ENCODE measurements around the gene TAPBP. TPM values are rescaled to one million over a fixed set of nuclear protein-coding genes. Genes with fewer than 3 reads are reported as not detected.

TAPBP gene
- total RNA-seq, 4 donors from 2014 or later, result 68.1 to 101 (median 77.0) TPM

DNA sequence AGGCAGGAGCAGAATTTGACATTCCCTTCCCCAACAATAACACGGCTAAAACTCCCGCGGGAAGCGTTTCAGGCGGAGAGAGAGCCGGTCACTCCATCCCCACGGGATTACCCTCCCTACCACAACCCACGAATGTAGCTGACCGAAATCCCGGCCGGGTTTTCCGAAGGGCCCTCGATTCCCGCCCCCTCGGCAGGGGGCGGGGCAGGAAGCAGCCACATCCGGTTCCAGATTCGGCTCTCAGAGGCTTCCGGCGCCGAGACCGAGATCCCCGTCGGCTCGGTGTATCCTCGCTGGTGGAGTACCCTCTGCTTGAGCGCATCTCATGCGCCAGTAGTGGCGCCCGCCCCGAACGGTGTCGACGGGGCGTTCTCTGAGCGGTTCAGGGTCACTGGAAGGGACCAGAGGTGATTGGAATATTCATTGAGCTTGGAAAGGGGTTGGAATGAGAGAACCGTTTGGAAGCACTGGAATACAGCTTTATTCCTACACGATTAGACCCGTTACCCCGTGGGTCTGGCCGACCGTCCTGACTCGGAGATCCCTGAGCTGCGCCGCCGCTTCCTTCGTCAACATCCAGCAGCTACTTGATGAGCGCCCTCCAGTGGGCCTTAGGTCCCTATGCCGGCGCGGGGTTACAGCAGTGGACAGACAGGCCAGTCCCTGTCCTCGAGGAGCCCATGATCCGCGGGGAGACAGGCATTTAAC, 14.5 kb downstream of the TAPBP start:
- H3K9me3 ChIP-seq, result no peaks in the 10 kb centered on the region
- H3K27me3 ChIP-seq, result no peaks in the 10 kb centered on the region
- peak overlapping the region; percentile 77 to 93 (median 82) for H3K4me3 ChIP-seq
- peak; percentile 71 for DNase-seq
- intact Hi-C loops (cut with DNase I), result no loop called here
- TF ChIP-seq, protein P1, sequence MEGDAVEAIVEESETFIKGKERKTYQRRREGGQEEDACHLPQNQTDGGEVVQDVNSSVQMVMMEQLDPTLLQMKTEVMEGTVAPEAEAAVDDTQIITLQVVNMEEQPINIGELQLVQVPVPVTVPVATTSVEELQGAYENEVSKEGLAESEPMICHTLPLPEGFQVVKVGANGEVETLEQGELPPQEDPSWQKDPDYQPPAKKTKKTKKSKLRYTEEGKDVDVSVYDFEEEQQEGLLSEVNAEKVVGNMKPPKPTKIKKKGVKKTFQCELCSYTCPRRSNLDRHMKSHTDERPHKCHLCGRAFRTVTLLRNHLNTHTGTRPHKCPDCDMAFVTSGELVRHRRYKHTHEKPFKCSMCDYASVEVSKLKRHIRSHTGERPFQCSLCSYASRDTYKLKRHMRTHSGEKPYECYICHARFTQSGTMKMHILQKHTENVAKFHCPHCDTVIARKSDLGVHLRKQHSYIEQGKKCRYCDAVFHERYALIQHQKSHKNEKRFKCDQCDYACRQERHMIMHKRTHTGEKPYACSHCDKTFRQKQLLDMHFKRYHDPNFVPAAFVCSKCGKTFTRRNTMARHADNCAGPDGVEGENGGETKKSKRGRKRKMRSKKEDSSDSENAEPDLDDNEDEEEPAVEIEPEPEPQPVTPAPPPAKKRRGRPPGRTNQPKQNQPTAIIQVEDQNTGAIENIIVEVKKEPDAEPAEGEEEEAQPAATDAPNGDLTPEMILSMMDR (IDR thresholded peaks at IDR 0.05), result peak; percentile 52 to 83 (median 73)
- TF ChIP-seq POLR2A (IDR thresholded peaks at IDR 0.05), result peak in 2 of 4 donors; percentile 74
- H3K4me1 ChIP-seq, result peaks cover 15 to 64% (median 30%) of the 10 kb centered on the region in 3 donors
- peak overlapping the region; percentile 93 to 100 (median 98) for H3K27ac ChIP-seq
- 0% methylated on average over 3 to 35 of the region's 54 CpGs for WGBS, 2 donors
- H3K36me3 ChIP-seq, result peaks cover 21 to 59% (median 33%) of the 10 kb centered on the region in 3 donors

DNA sequence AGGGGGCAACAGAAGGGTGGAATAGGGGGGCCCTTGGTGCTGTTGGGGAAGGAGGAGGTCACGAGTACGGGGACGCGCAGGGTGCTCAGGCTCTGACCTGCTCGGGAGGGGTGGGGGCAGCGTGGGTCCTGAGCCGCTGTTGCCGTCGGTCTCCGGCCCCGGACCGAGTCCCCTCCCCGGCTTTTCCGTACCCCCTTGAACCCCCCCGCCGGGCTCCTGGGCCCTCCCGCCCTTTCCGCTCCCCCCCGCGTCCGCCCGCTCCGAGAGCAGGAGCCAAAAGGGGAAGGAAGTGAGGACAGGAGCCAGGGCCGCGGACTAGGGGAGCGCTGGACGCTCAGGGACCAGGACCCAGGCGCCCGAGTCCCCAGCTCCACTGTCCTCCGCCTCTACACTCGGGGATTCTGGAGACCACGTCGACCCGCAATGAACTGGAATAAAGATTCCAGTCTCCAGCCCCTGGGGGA, 15.1 kb downstream of the TAPBP start, which contains the start of gene RGL2:
TSS of gene RGL2 (minus strand) at position 170 of the 464 bp plus-strand sequence. CDS start 332 bp downstream, outside the sequence.
- peak within 1 kb of the TSS; percentile 77 to 93 (median 82) for H3K4me3 ChIP-seq
- intact Hi-C loops (cut with DNase I), result no loop called here
- no peak for TF ChIP-seq POLR2A (IDR thresholded peaks at IDR 0.05)
- TF ChIP-seq, protein P1 (IDR thresholded peaks at IDR 0.05), result no peak
- H3K36me3 ChIP-seq, result peaks cover 15 to 59% (median 31%) of the 10 kb centered on the region in 3 donors
- DNase-seq, result no peak
- H3K27me3 ChIP-seq, result no peaks in the 10 kb centered on the region
- peaks cover 15 to 67% (median 30%) of the 10 kb centered on the region in 3 donors for H3K4me1 ChIP-seq
- 0% methylated on average over 5 to 6 of the region's 34 CpGs for whole genome bisulfite sequencing, 2 donors
- H3K27ac ChIP-seq, result peak within 1 kb of the TSS; percentile 93 to 100 (median 98)
- H3K9me3 ChIP-seq, result no peaks in the 10 kb centered on the region

DNA sequence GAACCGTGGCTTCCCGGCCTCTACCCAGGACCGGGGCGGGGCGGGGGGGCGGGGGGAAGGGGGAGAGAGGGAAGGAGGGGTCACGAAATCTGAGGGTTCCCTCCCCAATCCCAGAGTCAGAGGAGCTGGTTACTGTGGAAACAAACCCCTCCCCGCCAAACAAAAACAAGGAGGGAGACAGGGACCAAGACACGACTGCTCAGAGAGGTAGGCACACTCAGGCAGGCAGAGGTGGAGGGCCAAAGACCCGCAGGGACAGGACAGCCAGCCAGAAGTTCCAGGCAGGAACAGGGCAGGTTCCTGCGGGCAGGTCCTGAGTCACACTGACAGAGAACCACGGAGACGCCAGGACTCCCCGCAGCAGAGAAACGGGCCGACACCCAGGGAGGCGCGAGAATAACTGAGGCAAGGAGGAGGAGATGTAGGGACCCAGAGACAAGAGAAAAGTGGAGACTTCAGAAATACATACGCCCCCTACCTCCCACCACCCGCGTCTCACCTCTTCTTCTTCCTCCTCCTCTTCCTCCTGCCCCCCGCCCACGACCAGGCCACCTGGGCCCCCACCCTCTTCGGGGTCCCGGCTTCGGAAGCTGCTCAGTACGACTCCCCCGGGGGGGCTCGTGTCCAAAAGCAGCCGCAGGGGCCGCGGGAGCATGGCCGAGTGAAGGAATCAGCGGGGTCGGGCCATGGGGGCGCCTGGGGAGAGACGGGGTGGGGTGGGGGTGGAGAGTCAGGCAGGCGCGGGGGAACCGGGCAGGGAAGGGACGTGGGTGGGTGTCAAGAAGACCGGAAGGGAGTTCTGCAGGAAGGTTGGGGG, 15.7 kb downstream of the TAPBP start:
- no peak for DNase-seq
- no peaks in the 10 kb centered on the region for H3K9me3 ChIP-seq
- H3K36me3 ChIP-seq, result peaks cover 12 to 59% (median 29%) of the 10 kb centered on the region in 3 donors
- TF ChIP-seq, protein P1 (IDR thresholded peaks at IDR 0.05), result no peak
- TF ChIP-seq POLR2A (IDR thresholded peaks at IDR 0.05), result peak in 2 of 4 donors; percentile 45 to 65
- H3K27me3 ChIP-seq, result no peaks in the 10 kb centered on the region
- intact Hi-C loops (cut with DNase I), result no loop called here
- H3K4me1 ChIP-seq, result peaks cover 15 to 67% (median 30%) of the 10 kb centered on the region in 3 donors
- peak overlapping the region; percentile 77 to 93 (median 82) for H3K4me3 ChIP-seq
- 0% methylated on average over 15 to 20 of the region's 42 CpGs for WGBS, 2 donors
- H3K27ac ChIP-seq, result peak overlapping the region; percentile 93 to 100 (median 98)

DNA sequence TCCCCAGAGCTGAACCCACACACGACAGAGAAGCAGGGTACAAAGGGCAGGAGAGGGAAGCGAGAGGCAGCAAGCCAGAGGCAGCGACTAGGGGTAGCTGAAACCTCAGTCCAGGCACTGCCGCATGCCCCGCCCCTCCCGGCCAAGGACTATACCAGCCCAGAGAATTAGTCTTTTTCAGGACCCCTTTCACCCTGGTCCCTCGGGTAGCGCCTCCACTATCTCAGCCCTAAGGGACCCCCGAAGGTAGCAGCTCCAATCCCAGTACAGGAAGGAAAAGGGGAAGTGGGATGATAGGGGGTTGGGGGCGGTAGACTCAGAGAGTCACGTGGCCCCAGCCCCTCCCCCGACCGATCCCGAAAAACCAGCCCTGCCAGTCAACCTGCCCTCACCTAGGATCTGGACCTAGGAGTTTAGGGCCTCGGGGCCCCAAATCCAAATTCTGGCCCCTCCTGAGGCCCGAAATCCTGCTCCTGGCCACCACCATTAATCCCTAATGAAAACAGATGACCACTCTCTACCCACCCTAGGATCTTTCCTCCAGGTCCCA, 16.4 kb downstream of the TAPBP start:
- Histone ChIP-seq H3K36me3 (peaks cover 12 to 59% (median 28%) of the 10 kb centered on the region in 3 donors), H3K4me1 (peaks cover 15 to 67% (median 30%) of the 10 kb centered on the region in 3 donors)
- WGBS, 2 donors, result no CpG with 5 or more reads among the region's 16 CpGs

More for the DNA sequence above, 16.4 kb downstream of the TAPBP start:
- DNase-seq, result no peak
- intact Hi-C loops (cut with DNase I), result no loop called here
- Histone ChIP-seq H3K4me3 (peak overlapping the region; percentile 77 to 93 (median 82)), H3K27ac (peak overlapping the region; percentile 93 to 100 (median 98)), H3K9me3 (no peaks in the 10 kb centered on the region), H3K27me3 (no peaks in the 10 kb centered on the region)
- TF ChIP-seq POLR2A (IDR thresholded peaks at IDR 0.05), result no peak
- TF ChIP-seq, protein P1 (IDR thresholded peaks at IDR 0.05), result no peak
